ENCODE results near the gene SIAH3.

GRCh38 chr13:45851956-45852355 lies 403 bp upstream of the SIAH3 start:
- TF ChIP-seq POLR2A (IDR thresholded peaks at IDR 0.05) (no peak), EP300 (IDR thresholded peaks at IDR 0.05; ENCODE audit: low read depth) (no peak), CTCF (IDR thresholded peaks at IDR 0.05) (no peak), POLR2AphosphoS5 (IDR thresholded peaks at IDR 0.05) (no peak)

All from transverse colon (tissue), 4 donors.